ENCODE measurements around the gene MLXIPL.
"Not testable (repeated sequence)": the region's sequence is repeated elsewhere in the genome, so short reads cannot be mapped to it uniquely, and the experiment has no call there.

Gene MLXIPL, protein sequence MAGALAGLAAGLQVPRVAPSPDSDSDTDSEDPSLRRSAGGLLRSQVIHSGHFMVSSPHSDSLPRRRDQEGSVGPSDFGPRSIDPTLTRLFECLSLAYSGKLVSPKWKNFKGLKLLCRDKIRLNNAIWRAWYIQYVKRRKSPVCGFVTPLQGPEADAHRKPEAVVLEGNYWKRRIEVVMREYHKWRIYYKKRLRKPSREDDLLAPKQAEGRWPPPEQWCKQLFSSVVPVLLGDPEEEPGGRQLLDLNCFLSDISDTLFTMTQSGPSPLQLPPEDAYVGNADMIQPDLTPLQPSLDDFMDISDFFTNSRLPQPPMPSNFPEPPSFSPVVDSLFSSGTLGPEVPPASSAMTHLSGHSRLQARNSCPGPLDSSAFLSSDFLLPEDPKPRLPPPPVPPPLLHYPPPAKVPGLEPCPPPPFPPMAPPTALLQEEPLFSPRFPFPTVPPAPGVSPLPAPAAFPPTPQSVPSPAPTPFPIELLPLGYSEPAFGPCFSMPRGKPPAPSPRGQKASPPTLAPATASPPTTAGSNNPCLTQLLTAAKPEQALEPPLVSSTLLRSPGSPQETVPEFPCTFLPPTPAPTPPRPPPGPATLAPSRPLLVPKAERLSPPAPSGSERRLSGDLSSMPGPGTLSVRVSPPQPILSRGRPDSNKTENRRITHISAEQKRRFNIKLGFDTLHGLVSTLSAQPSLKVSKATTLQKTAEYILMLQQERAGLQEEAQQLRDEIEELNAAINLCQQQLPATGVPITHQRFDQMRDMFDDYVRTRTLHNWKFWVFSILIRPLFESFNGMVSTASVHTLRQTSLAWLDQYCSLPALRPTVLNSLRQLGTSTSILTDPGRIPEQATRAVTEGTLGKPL

GRCh38 chr7:73623798-73624668, at the start of gene MLXIPL:
TSS of gene MLXIPL (minus strand) at chr7:73624522. CDS start at chr7:73624492, 30 bp downstream.
- DNase-seq, result peak; percentile 98

DNA sequence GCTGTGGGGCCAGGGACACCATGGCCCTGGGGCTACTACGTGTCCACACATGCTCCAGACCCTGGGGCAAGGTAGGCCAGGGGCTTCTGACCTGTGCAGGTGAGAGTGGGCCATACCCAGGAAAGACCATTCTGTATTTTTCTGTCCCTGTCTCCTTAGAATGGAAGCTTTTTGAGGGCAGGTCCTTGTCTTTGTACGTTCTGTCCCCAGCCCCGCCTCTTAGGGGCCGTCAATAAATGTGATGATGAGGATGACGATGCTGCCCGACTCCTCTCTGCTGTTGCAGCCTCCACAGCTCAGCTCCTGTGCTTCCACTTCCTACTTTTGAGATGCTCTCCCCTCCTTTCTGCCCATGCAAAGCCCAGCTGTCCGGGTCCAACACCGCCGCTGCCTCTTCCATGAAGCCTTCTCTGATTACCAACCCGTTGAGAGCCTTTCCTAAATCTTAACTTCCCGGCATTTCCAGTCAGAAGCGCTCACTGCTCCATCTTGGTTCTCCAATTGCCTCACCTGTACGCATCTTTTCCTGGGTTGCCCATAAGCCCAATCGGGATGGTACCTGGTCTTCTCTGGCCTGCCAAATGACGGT, 47.6 kb upstream of the MLXIPL start:
- DNase-seq, result no peak

DNA sequence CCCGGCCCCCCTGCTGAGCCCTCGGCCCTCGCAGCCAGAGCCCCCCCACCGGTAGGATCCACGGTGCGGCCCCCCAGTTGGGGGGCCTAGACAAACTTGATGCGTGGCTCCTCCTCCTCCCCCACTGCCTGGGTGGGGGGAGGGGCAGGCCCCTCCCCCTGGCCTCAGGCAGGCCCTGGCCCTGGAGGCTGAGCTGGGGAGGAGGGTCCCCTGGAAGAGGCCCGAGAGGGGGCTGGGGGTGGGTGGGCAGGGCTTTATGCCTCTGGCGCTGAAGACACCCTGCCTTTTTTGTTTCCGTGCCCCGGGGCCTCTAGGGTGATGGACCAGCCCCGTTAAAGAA, 47.0 kb upstream of the MLXIPL start:
- DNase-seq, result no peak

DNA sequence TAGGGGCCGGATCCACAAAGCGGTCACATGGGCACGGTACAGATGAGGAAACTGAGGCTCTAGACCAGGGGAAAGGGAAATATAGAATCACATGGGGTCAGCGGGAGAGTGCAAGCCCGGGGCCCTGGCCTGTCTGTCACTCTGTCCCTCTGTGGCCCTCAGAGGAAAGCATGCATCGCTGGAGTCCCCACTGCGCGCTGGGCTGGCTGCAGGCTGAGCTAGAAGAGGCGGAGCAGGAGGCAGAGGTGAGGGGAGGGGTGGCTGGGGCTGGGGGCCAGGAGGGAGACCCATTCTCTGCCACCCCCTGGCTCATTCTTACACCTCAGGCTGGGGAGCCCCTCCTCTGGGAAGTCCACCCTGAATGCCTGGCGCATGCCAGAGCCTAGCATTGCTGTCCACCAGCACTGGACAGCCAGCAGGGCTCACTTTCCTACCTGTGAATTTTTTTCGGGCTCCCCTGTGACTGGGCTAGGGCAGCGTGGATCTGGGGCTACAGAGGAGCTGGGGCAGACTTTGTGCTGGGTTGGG, 45.6 kb upstream of the MLXIPL start:
- DNase-seq, result no peak

DNA sequence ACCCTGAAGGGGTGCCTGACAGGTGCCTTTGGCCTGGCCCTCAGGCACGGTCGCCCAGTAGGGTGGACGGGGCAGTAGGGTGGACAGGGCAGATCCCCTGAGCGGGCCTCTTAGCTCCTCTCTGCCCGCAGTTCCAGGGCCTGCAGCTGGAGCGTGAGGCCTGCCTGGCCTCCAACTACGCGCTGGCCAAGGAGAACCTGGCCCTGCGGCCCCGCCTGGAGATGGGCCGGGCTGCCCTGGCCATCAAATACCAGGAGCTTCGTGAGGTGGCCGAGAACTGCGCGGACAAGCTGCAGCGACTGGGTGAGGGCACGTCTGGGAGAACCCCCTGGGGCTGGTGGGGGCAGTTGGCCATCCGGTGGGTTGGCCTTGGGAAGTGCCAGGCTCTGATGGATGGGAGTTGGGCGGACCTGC, 45.0 kb upstream of the MLXIPL start:
- DNase-seq, result no peak

DNA sequence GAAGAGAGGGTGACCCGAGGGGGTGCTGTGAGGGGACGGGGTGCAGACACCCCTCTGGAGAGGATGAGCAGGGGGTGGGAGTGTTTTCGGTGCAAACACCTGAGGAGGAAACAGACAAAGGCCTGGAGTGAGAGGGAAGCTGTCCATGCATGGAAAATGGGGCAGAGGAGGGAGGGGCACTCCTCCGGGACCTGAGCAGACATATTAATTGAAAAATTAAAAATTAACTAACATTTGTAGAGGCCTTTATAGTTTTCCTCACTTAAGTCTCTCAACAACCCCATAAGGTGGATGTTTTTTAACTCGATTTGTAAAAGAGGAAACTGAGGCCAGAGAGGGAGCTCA, 44.5 kb upstream of the MLXIPL start:
- DNase-seq, result peak; percentile 55

- peak; percentile 55 for DNase-seq
Observed at GRCh38 chr7:73668103-73668885, 44.0 kb upstream of the MLXIPL start.

DNA sequence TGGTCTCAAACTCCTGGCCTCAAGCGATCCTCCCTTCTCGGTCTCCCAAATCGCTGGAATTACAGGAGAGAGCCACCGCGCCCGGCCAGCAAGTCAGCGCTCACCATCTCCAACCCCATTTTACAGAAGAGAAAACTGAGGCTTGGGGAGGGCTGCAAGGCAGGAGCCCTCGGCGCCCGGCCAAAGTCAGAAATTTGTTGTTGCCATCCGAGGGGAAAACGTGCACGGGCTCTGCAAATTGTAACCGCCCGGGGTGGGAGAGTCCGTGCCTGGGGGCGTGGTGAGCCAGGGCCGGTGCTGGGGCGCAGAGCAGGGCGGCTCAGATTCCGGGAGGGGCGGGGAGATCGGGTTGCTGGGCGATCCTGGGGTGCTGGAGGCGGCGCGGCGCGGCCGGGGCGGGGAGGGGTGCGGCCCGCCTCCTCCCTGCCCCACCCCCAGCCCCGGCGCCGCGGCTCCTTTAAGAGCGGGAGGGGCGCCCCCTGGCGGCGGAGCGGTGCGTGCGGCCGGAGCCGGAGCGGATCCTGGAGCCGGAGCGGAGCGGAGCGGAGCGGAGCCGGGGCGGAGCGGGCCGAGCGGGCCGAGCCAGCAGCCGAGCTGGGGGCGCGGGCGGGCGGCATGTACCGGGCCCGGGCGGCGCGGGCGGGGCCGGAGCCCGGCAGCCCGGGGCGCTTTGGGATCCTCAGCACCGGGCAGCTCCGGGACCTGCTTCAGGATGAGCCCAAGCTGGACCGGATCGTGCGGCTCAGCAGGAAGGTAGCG, 43.2 kb upstream of the MLXIPL start, which contains the start of gene VPS37D:
VPS37D (plus strand) TSS at position 488 of the 759 bp plus-strand sequence; CDS start at position 616, 128 bp downstream.
- peak; percentile 97 for DNase-seq

GRCh38 chr7:73663033-73663432, 38.7 kb upstream of the MLXIPL start:
- DNase-seq, result no peak

DNA sequence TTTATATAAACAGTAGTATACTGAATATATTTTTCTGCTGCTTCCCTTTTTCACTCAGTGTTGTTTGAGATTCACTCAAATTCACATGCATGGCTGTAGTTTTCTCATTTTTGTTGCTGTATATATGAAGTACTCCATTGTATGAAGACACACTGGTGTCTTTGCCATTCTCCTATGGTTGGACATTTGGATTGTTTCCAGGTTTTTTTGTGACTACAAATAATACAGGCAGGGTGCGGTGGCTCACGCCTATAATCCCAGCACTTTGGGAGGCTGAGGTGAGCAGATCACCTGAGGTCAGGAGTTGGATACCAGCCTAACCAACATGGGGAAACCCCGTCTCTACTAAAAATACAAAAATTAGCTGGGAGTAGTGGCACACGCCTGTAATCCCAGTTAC, 36.3 kb upstream of the MLXIPL start:
- DNase-seq, result not testable (repeated sequence)

- DNase-seq, result no peak
Observed at GRCh38 chr7:73659983-73660382, 35.7 kb upstream of the MLXIPL start.

DNA sequence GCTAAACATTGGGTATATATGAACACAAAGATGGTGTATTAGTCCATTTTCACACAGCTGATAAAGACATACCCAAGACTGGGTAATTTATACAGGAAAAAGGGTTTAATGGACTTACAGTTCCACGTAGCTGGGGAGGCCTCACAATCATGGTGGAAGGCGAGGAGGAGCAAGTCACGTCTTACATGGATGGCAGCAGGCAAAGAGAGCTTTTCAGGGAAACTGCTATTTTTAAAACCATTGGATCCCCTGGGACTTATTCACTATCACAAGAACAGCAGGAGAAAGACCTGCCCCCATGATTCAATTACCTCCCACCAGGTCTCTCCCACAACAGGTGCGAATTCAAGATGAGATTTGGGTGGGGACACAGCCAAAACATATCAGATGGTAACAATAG, 31.0 kb upstream of the MLXIPL start:
- not testable (repeated sequence) for DNase-seq

- DNase-seq, result peak; percentile 59
Observed at GRCh38 chr7:73652541-73652949, 28.2 kb upstream of the MLXIPL start.

- peak; percentile 40 for DNase-seq
Observed at GRCh38 chr7:73650524-73650923, 26.2 kb upstream of the MLXIPL start.

DNA sequence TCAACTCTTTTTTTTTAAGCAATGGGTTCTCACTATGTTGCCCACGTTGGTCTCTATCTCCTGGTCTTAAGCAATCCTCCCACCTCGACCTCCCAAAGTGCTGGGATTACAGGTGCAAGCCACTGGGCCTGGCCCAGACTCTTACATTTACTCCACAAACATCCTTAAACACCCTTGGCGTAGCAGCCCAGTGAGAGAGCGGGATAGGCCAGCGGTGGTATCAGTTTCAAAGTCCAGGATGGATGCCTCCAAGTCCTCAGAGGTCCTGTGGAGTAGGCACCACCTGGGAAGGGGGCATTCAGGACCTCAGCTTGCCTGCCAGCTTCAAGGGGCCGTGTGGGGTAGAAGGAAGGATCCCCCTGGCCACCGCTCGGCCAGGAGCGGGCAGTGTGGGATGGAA, 25.3 kb upstream of the MLXIPL start:
- no peak for DNase-seq

DNA sequence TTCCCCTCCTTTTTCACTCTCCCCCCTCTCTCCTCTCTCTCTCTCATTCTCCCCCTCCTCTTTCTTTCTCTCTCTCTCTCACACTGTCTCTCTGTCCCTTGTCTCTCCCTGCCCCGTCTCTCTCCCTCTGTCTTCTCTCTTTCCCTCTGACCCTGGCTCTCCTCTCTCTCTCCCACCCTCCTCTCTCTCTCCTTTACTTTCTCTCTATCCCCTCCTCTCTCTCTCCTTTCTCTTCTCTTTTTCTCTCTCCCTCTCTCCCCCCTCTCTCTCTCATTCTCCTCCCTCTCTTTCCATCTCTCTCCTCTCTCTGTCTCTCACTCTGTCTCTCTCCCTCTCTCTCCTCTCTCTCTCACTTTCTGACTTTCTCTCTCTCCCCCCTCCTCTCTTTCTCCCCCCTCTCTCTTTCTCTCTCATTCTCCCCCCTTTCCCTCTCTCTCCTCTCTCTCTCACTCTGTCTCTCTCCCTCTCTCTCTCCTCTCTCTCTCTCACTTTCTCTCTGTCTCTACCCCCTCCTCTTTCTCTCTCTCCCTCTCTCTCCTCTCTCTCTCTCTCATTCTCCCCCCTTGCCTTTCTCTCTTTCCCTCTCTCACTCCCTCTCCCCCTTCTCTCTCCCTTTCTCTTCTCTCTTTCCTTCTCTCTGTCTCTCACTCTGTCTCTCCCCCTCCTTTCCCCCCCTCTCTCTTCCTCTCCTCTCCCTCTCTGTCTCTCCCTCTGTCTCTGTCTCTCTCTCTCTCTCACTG, 24.4 kb upstream of the MLXIPL start:
- DNase-seq, result no peak

DNA sequence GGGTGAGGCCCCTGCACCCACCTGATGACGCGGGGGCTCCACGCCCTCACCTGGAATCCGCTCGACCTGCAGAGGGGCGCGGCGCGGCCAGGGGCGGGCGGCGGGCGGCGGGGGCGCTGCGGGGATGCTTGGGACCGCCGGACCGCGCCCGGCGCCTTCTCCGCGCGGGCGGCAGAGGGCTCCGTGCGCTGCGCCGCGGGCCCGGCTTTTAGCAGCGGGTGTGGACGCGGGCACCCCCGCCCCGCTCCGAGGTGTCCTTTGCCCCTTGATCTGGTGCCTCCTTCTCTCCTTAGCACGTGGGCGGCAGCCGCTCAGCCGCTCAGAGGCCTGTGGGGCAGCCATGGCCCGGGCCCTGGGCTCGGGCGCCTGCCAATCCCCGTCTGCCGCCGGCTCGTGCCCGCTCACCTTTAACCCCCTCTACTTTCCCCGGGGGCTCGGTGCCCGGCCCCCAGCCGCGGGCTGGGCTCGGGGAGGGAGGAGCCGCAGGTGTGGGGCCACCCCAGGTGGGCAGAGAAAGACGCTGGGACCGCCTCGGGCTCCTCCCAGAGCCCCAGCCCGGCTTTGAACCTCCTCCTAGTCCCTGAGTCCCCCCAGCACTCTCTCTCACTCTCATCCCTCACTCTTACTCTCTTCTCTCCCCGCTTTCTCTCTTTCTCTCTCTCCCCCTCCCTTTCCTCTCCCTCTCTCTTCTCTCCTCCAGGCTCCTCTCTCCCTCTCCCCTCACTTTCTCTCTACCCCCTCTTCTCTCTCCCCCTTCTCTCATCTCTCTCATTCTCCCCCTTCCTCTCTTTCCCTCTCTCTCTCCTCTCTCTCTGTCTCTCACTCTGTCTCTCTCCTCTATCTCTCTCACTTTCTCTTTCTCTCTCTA, 23.6 kb upstream of the MLXIPL start:
- DNase-seq, result peak; percentile 83

- no peak for DNase-seq
Observed at GRCh38 chr7:73646785-73647724, 22.7 kb upstream of the MLXIPL start.

Measured in DMS53 (cell line).